ENCODE measurements around the gene RETNLB.

The RETNLB gene

DNA sequence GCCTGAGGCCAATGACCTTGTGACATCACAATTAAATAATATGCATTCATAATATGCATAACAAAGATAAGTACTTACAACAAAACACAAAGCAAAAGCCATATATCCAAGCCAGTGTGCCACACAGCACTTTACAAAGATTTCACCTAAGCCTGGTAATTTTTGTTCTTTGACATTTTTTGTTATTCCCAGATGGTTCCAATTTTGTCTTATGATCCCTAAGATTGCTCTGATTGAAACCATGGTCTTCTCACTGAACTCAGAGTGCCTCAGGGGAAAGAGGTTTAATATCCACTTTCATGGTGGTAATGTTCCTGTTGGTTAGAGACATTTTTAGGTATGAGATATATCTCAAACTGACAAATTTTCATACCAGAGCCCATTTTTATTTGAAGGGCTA is 29.1 kb downstream of the RETNLB start:
- no peak overlapping the region for H3K4me3 ChIP-seq (ENCODE audit: low read depth, low read length)
- TF ChIP-seq, protein P1, sequence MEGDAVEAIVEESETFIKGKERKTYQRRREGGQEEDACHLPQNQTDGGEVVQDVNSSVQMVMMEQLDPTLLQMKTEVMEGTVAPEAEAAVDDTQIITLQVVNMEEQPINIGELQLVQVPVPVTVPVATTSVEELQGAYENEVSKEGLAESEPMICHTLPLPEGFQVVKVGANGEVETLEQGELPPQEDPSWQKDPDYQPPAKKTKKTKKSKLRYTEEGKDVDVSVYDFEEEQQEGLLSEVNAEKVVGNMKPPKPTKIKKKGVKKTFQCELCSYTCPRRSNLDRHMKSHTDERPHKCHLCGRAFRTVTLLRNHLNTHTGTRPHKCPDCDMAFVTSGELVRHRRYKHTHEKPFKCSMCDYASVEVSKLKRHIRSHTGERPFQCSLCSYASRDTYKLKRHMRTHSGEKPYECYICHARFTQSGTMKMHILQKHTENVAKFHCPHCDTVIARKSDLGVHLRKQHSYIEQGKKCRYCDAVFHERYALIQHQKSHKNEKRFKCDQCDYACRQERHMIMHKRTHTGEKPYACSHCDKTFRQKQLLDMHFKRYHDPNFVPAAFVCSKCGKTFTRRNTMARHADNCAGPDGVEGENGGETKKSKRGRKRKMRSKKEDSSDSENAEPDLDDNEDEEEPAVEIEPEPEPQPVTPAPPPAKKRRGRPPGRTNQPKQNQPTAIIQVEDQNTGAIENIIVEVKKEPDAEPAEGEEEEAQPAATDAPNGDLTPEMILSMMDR (IDR thresholded peaks at IDR 0.05; ENCODE audit: borderline replicate concordance, insufficient read depth, low read depth, low read length), result no peak

DNA sequence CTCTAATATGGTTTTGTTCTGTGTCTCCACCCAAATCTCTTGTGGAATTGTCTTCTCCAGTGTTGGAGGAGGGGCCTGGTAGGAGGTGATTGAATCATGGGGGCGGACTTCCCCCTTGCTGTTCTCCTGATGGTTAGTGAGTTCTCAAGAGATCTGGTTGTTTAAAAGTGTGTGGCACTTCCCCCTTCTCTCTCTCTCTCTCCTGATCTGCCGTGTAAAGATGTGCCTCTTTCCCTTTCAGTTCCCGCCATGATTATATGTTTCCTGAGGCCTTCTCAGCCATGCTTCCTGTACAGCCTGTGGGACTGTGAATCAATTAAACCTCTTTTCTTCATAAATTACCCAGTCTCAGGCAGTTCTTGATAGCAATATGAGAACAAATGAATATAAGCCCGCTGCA is 33.1 kb downstream of the RETNLB start:
- TF ChIP-seq, protein P1 (IDR thresholded peaks at IDR 0.05; ENCODE audit: borderline replicate concordance, insufficient read depth, low read depth, low read length), result no peak
- no peak overlapping the region for H3K4me3 ChIP-seq (ENCODE audit: low read depth, low read length)

DNA sequence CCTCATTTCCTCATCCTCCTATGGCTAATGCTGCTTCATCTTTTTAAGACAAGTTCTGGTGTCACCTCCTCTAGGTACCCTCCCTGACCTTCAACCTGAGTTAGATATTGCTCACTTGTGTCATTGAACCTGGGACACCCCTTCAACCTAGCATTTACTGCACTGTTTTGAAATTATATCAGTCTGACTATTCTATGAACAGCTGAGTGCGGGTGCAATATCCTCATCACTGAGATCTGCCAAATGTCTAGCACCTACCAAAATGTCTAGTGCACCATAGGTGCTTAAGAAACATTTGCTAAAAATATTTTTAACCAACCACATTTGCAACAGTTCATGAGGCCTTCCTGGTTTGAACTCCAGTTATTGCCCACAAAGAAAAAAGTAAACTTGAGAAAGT is 34.5 kb downstream of the RETNLB start:
- TF ChIP-seq, protein P1 (IDR thresholded peaks at IDR 0.05; ENCODE audit: borderline replicate concordance, insufficient read depth, low read depth, low read length), result no peak
- no peak overlapping the region for H3K4me3 ChIP-seq (ENCODE audit: low read depth, low read length)

DNA sequence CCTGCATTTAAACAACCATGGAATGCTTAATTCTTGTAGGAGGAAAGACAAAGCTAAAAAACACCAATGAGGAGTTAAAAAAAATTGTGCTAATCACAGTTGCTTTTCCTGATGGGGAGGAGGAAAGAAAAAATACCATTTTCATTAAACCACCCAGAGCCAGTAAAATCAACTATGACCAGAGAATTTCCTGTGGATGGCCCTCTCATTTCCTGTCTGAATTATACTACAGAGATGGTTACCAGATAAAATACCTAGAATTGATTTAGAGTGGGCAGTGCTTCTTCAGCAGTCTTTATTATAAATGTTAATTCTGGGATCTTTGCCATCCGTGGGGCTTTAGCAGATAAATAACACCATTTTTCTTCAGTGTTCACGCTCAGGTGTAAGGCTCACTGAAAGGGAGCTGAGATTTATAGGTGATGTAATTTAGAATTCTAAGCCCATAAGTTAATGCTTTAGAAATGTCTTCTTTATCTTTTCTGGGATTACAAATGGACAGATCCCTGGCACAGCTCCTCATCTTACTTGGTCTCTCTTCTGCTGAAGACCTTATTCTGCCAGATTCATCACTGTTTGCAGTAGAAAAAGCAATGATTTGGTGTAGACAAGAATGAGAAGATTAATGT is 37.9 kb downstream of the RETNLB start:
- TF ChIP-seq, protein P1 (IDR thresholded peaks at IDR 0.05; ENCODE audit: borderline replicate concordance, insufficient read depth, low read depth, low read length), result no peak
- H3K4me3 ChIP-seq (ENCODE audit: low read depth, low read length), result no peak overlapping the region

DNA sequence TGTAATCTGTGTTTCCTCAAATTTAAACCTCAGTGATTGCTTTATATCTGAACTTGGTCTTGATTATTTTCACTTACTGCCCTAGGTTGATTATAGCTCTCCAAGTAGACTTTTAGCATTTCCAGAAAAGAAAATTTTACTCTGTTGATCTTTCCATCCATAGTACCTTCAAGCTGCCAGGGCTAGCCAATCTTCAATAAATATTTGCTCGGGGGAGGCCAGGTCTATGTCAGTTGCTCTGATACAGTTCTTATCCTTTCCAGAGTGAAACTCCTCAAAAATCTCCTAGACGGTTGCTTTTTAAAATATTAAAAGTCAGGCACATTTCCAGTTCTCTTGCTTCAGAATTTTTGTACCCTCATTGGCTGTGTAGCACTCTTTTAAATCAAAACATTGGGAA is 38.8 kb downstream of the RETNLB start:
- TF ChIP-seq, protein P1 (IDR thresholded peaks at IDR 0.05; ENCODE audit: borderline replicate concordance, insufficient read depth, low read depth, low read length), result no peak
- H3K4me3 ChIP-seq (ENCODE audit: low read depth, low read length), result no peak overlapping the region

DNA sequence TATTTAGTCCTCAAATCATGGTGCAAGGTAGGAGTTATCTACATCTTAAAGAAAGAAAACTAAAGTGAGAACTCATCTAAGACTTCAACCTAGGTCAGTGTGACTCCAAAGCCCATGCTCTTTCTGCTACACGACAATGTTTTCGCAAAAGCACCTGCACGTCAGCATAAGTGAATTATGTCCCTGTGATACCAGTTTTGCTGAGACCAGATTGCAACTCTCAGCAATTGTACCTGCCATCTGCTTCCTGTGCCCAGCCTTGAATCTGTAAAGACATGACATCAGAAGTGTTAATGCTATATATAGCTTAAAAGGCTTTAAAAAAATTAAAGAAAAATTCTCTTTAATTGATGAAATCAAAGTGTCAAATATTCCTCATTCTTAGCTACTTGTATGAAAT is 43.4 kb downstream of the RETNLB start:
- TF ChIP-seq, protein P1 (IDR thresholded peaks at IDR 0.05; ENCODE audit: borderline replicate concordance, insufficient read depth, low read depth, low read length), result no peak
- no peak overlapping the region for H3K4me3 ChIP-seq (ENCODE audit: low read depth, low read length)

DNA sequence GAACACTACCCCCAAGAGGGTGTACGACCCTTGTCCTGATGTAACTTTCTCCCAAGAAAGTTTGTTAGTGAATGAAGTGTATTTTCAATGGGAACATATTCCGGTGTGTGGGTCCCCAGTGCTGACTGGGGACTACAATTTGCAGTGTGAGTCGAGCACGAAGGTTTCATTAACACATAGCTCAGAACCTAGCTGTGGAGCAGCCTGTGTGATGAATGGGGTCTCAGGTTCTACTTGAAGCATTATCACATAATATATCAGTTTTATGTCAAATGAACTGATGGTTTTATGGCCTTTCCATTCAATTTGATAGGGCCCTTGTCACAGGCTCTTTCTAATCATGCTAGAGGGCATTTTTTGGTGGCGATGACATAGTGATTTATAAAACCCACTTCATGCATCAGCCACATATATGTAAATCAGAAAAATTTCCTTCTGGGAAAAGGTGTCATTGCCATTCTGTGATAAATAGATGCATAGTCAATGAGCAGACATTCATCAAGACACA is 44.1 kb downstream of the RETNLB start:
- TF ChIP-seq, protein P1 (IDR thresholded peaks at IDR 0.05; ENCODE audit: borderline replicate concordance, insufficient read depth, low read depth, low read length), result no peak
- H3K4me3 ChIP-seq (ENCODE audit: low read depth, low read length), result no peak overlapping the region
